Measurements from ENCODE around the gene PMFBP1.

PMFBP1 gene

DNA sequence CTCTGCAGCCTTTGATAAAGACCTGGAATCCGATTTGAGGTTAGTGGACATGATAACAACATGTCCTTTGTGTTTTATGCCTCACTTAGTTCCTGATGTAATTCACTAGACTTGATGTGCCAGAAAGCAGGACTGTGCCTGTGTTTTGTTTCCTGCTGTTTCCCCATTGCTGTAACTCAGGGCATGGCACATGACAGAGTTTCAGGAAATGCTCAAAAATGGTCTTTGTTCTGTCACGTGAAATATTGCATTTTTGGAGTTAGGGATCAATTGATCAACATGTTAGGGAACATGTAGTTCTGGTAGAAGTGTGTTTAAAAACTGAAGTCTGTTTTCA, 45.6 kb downstream of the PMFBP1 start:
- DNase-seq, result no peak

DNA sequence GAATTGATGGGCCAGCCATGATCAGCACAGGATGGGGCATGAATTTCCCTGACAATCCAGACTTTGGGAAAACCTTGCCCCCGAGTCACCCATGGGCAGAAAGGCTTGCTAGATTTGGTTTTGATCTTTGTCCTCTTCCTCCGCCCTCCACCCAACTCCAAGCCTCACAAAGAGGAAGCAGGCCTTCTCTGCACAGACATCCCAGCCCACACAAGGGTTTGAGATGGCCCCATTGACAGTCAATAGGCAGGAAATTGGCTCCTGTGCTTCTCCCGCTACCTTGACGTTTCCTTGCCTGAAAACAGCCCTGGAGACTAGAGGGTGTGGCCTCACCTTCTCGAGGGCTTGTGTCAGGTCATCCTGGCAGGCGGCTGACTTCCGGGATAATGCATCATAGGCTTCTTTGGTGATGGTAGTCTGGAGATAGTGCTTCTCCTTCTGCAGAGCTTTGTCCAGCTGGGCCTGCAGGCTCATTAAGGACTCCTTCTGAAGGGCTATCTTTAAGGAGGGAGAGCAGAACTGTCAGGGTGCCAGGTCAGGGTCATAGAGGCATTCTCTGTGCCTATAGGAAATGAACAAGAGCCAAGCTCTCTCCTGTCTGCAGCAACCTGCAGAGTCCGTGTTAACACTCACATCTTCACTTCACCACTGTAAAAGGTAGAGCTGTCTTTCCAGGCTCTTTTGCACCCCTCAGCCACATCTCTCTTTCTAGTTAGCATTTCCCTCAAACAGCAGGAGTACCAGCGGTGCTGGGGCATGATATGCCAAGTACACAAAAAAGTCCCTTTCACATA, 46.1 kb downstream of the PMFBP1 start:
- DNase-seq, result no peak

DNA sequence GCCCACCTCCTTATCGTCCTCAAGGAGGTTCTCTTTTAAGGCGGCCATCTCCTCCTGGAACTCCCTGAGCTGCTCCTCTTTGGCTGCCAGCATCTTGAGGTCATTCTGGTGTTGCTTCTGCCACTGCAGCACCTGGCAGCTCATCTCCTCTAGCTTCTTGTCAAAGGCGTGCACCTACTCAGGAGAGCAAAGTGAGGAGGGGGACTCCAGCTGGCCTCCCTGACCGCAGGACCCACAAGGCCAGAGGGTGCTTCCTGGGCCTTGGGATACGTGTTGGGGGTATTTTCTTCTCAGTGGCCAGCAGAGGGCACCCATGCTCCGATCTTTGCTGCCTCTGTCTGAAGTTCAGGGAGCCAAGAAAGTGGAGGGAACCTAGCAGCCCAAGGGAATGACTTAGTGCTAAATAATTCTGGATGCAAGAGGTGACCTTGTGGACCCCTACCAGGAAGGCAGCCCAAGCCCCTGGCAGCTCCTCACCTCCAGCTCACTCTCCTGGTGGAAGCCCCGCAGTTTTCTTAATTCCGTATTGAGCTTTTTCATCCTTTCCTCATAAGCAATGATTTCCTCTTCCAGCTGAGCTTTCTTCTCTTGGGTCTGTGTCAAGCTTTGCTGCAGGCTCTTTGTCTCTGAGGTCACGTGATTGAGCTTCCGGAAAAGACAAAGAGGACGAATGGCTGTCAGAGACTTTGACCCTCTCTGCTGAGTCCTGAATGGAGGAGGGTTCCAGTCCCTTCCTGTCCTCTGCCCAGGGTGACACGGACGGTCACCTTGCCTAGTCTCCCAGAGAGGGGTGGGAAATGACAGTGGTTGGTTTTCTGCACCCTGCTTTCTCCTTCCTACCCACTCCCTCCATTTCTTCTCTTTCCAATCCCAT, 47.0 kb downstream of the PMFBP1 start:
- no peak for DNase-seq

DNA sequence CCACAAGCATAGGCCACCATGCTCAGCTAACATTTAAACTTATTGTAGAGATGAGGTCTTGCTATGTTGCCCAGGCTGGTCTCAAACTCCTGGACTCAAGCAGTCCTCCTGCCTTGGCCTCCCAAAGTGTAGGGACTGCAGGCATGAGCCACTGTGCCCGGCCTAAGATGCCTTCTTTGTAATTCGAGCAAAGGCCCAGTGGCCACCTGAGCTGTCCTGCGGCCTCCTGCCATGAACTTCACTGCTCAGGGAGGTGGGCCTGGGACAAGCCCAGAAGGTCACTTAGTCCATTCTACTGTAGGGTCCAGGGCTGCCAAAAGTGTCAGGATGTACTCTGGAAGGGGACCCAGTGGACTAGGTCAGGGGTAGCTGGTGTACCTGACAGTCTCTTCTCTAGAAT, 47.8 kb downstream of the PMFBP1 start:
- no peak for DNase-seq

DNA sequence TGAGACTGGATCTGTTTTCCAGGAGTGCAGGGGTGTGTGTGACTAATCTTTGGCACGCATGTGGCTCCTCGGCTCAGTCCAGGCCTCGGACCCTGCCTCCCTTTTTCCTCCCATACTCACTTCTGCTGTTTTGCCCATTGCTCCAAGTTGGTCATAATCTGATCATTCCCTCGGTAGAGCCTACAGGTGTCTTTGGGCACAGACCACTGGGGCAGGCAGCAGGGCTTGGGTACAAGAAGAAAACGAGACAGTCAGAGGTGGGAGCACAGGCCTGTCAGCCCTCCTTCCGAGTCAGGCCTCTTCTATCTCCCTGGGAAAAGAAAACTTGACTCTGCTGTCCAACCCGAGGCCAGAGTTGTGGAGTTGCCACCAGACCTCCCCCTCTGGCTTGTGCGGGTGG, 48.5 kb downstream of the PMFBP1 start:
- DNase-seq, result no peak

DNA sequence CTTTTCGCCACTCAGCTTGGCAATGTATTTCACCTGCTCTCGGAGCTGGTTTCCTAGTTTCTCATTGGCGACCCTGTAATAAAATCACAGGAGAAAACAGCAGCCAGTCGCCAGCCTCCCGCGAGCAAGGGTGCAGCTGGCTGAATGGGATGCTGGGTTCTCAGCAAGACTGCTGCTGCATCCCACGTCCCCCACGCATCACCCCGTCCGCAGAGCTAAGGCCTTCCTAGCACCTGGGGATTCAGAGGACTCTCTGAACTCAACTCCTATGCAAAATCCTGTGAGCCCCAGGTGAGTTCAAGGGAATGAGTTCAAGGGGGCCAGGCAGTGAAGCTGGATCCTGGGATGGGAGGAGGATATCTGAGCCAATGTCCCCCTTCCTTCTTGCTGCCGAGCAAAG, 49.0 kb downstream of the PMFBP1 start:
- no peak for DNase-seq

DNA sequence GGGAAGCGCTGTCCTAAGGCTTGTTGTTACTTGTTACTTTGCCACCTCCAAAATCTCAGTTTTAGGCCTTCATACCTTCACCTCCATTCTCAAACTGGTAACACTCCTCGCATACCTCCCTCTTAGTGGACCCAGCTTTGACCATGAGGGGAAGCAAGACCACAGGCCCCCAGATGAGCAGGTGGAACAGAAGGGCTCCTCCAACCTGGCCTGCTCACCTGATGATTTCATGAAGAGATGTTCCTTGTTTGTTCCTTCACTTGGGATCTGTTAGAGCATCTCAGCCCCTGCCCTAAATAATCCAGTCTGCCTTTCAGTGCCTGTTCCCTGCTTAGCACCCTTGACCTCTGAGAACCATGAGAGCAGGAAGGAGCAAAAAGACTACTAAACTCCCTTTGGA, 49.6 kb downstream of the PMFBP1 start:
- no peak for DNase-seq

DNA sequence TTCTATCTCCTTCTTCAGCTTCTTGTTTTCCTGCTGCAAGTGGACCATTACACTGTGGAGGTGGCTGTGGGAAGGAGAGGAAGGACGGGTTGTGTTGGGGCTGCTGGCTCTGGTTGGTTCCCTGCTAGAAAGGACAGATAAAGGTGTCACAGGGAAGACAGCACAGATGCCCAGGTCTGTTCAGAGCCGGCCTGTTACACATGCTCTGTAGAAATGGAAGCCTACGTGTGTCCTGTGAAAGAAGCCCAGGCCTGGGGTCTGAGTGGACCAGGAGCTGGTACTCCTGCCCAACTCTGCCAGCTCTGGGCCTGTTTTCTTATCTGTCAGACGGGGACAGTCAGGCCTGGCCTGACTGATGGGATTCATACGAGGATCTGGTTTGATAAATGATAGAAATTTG, 51.9 kb downstream of the PMFBP1 start:
- DNase-seq, result no peak

DNA sequence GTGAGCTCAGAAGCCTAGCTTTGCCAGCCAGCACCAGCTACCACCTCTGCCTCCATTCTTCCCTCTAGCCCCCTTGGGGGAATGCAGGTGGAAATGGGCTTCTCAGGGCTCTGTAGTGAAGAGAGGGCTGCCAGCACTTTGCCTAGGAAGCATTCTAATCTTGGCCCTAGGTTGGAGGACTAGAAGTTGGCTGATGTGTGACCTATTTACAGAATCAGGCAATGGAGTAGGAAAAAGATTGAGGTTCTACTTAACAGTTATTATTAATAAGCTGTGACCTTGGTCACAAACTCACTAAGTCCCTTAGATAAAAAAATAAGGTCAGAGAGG, 58.4 kb downstream of the PMFBP1 start:
- DNase-seq, result no peak

DNA sequence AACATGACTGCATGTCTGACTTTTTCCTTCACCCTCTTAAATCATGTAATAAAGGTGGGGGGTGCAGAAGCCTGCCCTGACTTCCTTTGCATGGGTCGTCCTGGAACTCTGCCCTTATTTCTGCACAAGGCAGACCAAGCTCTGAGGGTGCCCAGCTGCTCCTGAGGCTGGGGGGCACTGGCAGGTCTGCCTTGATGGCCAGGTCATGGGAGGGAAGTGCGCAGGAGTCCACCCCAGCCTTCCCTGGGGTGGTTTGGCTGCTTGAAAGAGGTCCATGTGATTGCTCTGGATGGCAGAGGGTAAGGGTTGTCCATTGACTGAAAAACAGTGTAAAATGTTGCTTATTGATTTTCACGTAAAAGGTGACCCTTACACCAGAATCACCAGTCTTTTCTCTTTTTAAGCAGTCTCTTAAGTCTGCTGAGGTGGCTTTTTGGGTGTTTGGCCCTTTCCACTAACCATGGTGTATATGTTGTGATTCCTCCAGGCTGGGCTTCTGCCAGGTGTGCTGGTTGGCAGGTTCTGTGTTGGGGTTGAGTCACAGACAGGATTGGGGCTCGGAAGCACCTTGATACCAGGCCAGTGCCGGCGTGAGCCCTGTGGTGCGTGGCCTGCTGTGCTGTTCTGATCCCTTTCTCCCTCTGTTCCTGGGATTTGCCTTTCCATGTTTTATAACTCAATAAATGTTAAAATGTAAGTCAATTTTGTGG, 58.9 kb downstream of the PMFBP1 start:
- no peak for DNase-seq

DNA sequence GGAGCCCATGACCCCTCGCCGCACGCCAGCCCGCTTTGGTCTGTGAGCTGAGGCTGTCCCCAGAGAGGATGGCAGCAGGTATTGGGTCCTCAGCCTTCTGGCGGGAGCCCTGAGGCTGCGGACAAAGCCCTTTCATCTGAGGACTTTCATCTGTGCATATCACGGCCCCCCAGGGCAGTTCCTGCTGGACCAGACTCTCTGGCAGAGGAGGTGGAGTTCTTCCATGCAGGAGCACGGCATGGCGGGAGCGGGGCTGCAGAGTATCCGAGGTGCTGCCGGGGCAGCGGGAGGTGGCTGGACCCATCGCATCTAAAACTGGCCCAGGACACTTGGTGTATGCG, 59.5 kb downstream of the PMFBP1 start:
- DNase-seq, result no peak

DNA sequence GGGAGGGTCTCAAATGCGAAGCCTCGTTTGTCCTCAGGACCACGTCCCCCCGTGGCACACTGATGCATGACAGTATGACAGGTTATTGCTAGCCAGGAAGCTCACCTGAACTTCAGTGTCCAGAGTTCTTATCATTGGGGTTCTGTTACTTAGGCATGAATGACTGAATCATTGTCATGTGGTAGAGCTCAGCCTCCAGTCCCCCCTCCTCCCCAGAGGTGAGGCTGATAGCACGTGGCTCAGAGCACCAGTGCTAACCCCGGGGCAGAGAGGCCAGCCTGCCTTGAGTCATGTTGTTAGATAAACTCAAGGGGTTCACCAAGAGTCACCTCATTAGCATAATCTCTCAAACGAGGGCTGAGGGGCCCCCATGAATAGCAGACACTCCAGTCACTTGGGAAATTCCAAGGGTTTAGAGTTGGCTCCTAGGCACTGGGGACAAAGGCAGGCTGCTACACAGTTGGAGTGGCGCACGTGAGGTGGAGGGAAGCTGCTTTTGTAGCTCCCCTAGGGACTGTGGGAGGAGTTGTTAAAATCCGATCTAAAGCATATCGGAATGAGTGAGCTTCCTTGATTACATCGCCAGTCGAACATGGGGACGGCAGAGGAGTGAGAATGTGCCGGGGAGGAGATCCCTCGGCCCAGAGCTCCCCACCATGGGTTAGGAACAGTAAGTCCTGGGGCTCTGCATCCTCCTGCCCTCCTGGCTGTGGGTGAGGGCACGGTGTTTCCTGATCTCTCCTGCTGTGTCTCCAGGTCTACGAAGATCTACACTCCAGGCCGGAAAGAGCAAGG, 60.1 kb downstream of the PMFBP1 start:
- DNase-seq, result no peak

DNA sequence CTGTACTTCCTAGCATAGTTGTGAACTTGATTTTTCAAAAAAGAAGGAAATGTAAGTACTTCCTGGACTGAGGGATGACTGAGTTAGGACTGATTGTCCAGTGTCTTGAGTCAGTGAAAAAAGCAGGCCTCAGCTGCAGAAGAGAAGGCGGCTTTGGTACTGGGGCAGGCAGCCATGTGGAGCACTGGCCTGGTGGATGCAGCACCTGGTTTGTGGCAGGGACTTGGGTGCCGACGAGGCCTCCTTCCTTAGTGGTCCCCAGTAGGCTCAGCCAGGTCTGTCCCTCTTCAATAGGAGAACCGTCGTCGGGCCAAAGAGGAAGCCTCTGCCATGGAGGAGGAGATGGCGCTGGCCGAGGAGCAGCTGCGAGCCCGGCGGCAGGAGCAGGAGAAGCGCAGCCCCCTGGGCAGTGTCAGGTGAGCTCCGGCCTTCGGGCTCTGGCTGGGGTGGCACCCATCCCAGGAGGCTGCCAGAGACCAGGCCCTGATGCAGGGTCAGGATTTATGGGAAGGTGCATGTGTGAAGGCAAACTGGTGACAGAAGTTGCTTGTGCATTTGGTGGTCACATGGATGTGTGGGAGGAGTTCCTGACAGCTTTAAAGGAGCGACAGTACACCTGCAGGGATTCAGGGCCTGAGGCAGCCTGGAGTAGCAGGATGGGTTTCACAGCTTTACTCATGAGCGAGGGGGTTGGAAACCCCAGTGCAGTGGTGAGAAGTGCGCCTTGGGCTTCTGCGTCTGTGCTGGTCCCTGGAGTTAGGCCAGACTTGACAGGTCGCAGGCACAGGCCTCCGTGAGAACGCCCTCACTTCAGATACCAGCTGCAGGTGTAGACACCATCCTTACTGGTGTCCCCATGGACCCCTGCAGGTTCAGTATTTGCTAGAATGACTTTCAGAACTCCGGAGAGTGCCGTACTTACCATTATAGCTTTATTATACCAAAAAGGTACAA, 61.0 kb downstream of the PMFBP1 start:
- DNase-seq, result no peak

DNA sequence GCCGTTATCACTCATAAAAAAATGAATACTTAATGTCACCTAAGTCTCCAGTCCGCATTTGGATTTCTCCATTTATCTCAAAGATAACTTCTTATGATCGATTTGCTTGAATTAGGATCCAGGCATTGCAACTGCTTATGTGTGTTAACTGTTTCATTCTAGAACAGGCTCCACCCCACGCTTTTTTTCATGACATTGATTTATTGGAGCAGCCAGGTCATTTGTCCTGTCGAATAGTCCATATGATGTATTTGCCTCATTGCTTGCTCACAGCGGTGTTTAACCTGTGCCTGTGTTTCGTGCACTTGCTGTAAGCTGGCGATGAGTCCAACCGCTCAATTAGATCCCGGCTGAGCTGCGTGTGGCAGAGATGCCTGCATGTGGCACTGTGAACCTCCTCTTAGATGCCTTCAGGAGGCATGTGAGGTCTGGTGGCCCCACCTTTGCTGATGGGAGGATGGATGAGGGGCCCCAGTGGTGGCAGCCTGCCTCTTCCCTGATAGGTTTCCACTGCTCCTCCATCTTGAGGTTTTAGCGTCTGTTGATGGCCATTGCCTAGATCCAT, 61.9 kb downstream of the PMFBP1 start:
- DNase-seq, result no peak

DNA sequence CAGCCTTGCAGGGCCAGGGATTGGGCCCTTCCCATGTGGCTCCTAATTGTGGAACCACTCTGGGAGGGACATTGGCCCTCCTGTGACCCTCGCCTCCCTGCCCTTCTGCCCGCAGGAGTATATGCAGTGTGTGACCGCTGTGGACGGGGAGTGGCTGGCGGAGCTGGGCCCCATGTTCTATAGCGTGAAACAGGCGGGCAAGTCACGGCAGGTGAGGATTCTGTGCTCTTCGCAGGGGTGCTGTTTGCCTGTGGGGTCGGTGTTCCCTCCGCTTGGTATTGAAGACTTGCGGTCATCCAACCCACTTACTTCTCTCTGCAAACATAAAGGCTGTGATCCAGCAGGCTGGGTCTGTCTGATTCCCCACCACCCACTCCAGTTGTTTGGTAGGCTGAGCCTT, 62.7 kb downstream of the PMFBP1 start:
- DNase-seq, result no peak

DNA sequence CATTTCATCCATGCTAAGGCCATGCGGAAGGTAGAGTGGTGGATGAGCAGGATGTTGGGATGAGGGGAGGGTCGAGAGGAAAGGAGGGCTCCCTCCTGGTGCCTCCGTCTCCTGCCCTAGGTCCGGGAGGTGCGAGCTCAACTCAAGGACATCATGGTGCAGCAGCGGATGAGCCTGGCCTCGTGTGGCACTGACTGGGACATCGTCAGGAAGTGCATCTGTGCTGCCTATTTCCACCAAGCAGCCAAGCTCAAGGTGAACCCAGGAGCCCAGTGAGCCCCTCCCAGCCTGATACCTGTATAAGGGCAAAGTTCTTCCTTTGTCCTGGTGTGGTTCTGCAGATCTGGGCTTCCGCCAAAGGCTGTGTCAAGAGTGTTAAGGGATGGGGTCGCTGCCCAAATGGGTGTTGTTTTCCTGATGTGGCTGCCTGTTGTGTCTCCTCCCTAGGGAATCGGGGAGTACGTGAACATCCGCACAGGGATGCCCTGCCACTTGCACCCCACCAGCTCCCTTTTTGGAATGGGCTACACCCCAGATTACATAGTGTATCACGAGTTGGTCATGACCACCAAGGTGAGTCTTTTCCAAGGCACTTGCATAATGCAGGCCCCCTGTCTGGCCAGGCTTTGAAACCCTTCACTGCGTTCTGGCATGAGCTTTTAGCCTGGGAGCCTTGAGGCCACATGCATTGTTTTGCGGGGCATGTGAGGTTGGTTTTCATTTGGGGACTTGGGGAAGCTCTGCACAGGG, 63.4 kb downstream of the PMFBP1 start:
- DNase-seq, result no peak

DNA sequence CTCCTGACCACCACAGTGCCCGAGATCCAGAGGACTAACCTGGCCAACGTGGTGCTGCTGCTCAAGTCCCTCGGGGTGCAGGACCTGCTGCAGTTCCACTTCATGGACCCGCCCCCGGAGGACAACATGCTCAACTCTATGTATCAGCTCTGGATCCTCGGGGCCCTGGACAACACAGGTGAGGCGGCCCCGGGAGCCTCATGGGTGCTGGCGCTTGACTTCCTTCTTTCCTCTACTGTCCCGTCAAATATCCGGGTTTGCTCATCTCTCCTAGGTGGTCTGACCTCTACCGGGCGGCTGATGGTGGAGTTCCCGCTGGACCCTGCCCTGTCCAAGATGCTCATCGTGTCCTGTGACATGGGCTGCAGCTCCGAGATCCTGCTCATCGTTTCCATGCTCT, 64.6 kb downstream of the PMFBP1 start:
- DNase-seq, result no peak

DNA sequence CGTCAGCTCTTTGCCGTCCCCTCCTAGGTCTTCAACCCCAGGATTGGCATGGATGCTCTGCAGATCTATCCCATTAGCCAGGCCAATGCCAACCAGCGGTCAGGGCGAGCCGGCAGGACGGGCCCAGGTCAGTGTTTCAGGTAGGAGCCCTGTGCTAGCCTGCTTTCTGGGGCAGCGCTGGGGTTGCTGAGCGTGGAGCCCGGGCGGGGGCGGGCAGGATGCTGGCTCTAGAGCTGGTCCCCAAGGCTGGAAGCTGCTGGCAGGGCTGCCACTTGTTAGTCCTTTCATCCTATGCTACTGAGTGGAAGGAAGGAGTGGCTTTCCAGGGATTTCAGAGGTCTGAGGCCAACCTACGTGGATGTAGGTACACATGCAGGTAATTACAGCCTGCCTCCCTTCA, 66.0 kb downstream of the PMFBP1 start:
- DNase-seq, result no peak

DNA sequence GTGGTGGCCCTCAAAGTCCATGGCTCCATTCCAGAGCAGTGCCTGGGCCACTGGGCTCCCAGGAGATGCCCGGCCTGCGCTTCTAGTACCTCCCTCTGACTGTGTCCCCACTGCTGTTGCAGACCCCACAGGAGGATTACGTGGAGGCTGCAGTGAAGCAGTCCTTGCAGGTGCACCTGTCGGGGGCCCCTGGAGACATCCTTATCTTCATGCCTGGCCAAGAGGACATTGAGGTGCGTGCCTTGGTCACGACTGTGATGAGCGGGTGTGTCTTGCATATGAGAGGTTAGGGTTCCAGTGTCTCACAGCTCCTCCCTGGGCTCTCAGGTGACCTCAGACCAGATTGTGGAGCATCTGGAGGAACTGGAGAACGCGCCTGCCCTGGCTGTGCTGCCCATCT, 67.0 kb downstream of the PMFBP1 start:
- DNase-seq, result no peak

DNA sequence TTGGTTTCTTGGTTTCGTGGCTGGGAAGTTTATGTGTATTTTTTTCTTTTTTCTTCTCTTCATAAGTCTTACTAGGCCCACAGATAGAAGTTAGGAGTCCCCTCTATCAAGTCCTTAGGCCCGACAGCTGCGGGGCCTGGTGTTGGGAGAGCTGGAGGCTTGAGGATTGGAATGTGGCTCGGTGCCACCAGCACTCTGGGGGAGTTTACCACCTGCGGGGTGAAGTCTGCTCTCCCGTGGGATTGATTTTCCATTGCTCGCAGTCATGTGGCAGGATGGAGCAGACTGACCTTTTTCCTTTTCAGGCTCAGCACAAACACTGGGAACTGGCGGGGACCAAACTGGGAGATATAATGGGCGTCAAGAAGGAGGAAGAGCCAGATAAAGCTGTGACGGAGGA, 70.8 kb downstream of the PMFBP1 start:
- no peak for DNase-seq

DNA sequence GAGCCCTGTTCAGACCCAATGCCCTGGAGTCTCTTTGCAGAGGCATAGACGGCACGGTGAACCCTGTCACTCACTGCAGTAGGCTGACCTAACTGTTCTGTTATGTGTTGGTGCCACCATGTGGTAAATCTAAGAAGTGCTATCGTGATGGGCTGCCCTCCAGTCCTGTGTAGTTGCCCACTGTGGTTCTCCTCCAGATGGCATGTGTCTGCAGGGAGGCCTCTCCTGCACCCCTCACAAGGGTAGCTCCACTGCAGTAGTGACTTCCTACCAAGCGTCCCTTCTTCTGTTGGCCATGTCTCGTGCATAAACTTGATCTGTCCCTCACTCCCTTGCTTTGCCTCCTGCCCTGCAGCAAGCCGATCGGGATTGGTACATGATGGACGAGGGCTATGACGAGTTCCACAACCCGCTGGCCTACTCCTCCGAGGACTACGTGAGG, 72.6 kb downstream of the PMFBP1 start:
- DNase-seq, result no peak

Data from SIG-M5 (cell line).